ENCODE results near the gene STMP1. TPM values are rescaled to one million over a fixed set of nuclear protein-coding genes. Genes with fewer than 3 reads are reported as not detected.

Gene STMP1
- total RNA-seq, 1 experiment from 2014 or later: 38.4 TPM

DNA sequence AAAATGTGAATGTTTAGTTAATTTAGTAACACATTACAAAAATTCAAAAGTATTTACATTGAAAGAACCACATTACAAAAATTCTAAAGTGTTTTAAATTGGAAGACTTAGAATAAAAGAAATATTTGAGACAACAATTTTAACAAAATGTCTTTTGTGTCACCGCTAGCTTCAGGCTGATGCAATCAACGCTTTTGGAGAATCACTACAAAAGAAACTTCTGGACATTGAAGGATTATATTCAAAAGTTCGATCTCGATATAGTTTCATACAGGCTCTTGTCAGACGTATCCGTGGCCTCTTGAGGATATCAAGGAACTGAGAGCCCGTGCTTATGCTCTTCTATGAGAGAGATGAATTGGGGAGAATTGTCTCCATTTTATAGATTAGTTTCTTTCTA lies 14.1 kb upstream of the STMP1 start:
- no peaks in the 10 kb centered on the region for H3K27me3 Mint-ChIP-seq (ENCODE audit: low read depth)
- H3K4ac ChIP-seq (ENCODE audit: low read depth, low read length): no peak overlapping the region
- H3K4me1 ChIP-seq (ENCODE audit: insufficient read depth, low read length): no peaks in the 10 kb centered on the region
- H3K56ac ChIP-seq (ENCODE audit: insufficient read length, low read depth, low read length): no peak overlapping the region
- no peak overlapping the region for H3K9ac ChIP-seq (ENCODE audit: extremely low read depth, insufficient read length, low read length)
- H2BK12ac ChIP-seq (ENCODE audit: insufficient read length, low read depth, low read length): no peak overlapping the region
- H3K4me3 Mint-ChIP-seq: no peak overlapping the region
- H3K4me1 Mint-ChIP-seq: peaks cover 8 to 12% of the 10 kb centered on the region in 2 experiments
- H2AK5ac ChIP-seq (ENCODE audit: insufficient read length, low read length): no peak overlapping the region
- no peak overlapping the region for H4K5ac ChIP-seq (ENCODE audit: insufficient read length, low read depth, low read length)
- no peak overlapping the region for H3K18ac ChIP-seq (ENCODE audit: insufficient read length, low read depth, low read length)
- H2BK20ac ChIP-seq (ENCODE audit: low read depth, low read length, poor library complexity, severe bottlenecking): no peak overlapping the region
- no peaks in the 10 kb centered on the region for H3K79me2 ChIP-seq (ENCODE audit: insufficient read depth, low read length)
- no peak overlapping the region for H2BK15ac ChIP-seq (ENCODE audit: low read depth, low read length)
- H3K27me3 ChIP-seq (ENCODE audit: insufficient read depth, low read length): no peaks in the 10 kb centered on the region
- no peaks in the 10 kb centered on the region for H3K9me3 ChIP-seq (ENCODE audit: control insufficient read depth, low read depth, low read length)
- H3K23ac ChIP-seq (ENCODE audit: insufficient read length, low read depth, low read length): no peak overlapping the region
- H3K4me2 ChIP-seq (ENCODE audit: insufficient read depth, insufficient read length, low read length): no peak overlapping the region
- H4K20me1 ChIP-seq (ENCODE audit: control insufficient read depth, insufficient read depth, insufficient read length): no peaks in the 10 kb centered on the region
- no peak for TF ChIP-seq CTCF (conservative IDR thresholded peaks at IDR 0.05)
- H3K23me2 ChIP-seq (ENCODE audit: insufficient read length, low read depth, low read length, poor library complexity, severe bottlenecking): no peaks in the 10 kb centered on the region
- no peak overlapping the region for H3T11ph ChIP-seq (ENCODE audit: low read length)
- no peak overlapping the region for H2BK120ac ChIP-seq (ENCODE audit: low read depth, low read length, poor library complexity, severe bottlenecking)
- peaks cover 27 to 77% (median 57%) of the 10 kb centered on the region in 3 experiments; a peak in 6 of 7 replicates for H3K36me3 Mint-ChIP-seq (ENCODE audit: insufficient read depth in 1 of 3, low read depth in 3 of 3)
- DNase-seq: no peak
- H3K9me3 Mint-ChIP-seq: no peaks in the 10 kb centered on the region
- H4K91ac ChIP-seq (ENCODE audit: insufficient read length, low read depth, low read length): no peak overlapping the region
- H3K27ac Mint-ChIP-seq: no peak overlapping the region
- H3K14ac ChIP-seq (ENCODE audit: insufficient read depth, low read length): no peak overlapping the region
- H4K8ac ChIP-seq (replicated peaks; ENCODE audit: insufficient read length, low read depth, low read length): no peak overlapping the region
- H2AFZ ChIP-seq (ENCODE audit: low read length): no peak overlapping the region
- no CpG with 5 or more reads among the region's 7 CpGs for WGBS (ENCODE audit: extremely low coverage, insufficient read length, low lambda C conversion rate)
- H3K79me1 ChIP-seq (ENCODE audit: insufficient read depth, low read depth, low read length, poor library complexity, severe bottlenecking): no peaks in the 10 kb centered on the region
- no peak overlapping the region for H3K27ac ChIP-seq (ENCODE audit: insufficient read length, low read depth, low read length)
- H2BK5ac ChIP-seq (ENCODE audit: insufficient read length, low read length): no peak overlapping the region

Measured in H9 (cell line).